Glutamatergic neuron (in vitro differentiated cells): Measurements from ENCODE around the gene AMMECR1. TPM values are rescaled to one million over a fixed set of nuclear protein-coding genes. Genes with fewer than 3 reads are reported as not detected.
"Not testable (repeated sequence)": the region's sequence is repeated elsewhere in the genome, so short reads cannot be mapped to it uniquely, and the experiment has no call there.

Source experiments
- DNase-seq: peaks from one replicate; pipeline ENCODE4 v3.0.0; 2022
- H3K27ac Mint-ChIP-seq: one replicate; pipeline ENCODE4 v1.8.0; 2020; ENCODE audit warnings: mild to moderate bottlenecking, mixed read lengths, inconsistent platforms; ENCODE audit not compliant: unreplicated experiment
- H3K27me3 Mint-ChIP-seq: one replicate; pipeline ENCODE4 v1.8.0; 2020; ENCODE audit warnings: mild to moderate bottlenecking, moderate library complexity, mixed read lengths, inconsistent platforms; ENCODE audit not compliant: unreplicated experiment
- H3K36me3 Mint-ChIP-seq: one replicate; pipeline ENCODE4 v1.8.0; 2020; ENCODE audit warnings: mild to moderate bottlenecking, mixed read lengths, inconsistent platforms; ENCODE audit not compliant: unreplicated experiment
- H3K4me1 Mint-ChIP-seq: one replicate; pipeline ENCODE4 v1.8.0; 2020; ENCODE audit warnings: mild to moderate bottlenecking, low read depth, mixed read lengths, inconsistent platforms; ENCODE audit not compliant: unreplicated experiment
- H3K4me3 Mint-ChIP-seq: one replicate; pipeline ENCODE4 v1.8.0; 2020; ENCODE audit warnings: mild to moderate bottlenecking, mixed read lengths, inconsistent platforms; ENCODE audit not compliant: unreplicated experiment
- H3K9me3 Mint-ChIP-seq: one replicate; pipeline ENCODE4 v1.8.0; 2020; ENCODE audit warnings: mild to moderate bottlenecking, moderate library complexity, mixed read lengths, inconsistent platforms; ENCODE audit not compliant: unreplicated experiment
- CTCF ChIP-seq: fragments of 200-600 bp; sonication (generic); IDR thresholded peaks from one replicate; pipeline ENCODE4 v1.5.0; 2021; ENCODE audit not compliant: partially characterized antibody, unreplicated experiment
- total RNA-seq: library from RNA; stranded (reverse); fragmentation: NEBNext Ultra II Directional; extraction: Animal tissue kit (Norgen Biotek cat#: 25700); gene quantifications from one replicate; pipeline ENCODE4 v1.2.1, GENCODE V29; 2021; ENCODE audit not compliant: unreplicated experiment

Gene AMMECR1
- total RNA-seq, 1 donor from 2014 or later = 2.3 TPM

- H3K27me3 Mint-ChIP-seq = no peaks in the 10 kb centered on the region
- no peaks in the 10 kb centered on the region for H3K36me3 Mint-ChIP-seq
- no peak overlapping the region for H3K4me3 Mint-ChIP-seq
- no peak for DNase-seq
- TF ChIP-seq CTCF = no peak
- no peak overlapping the region for H3K27ac Mint-ChIP-seq
- H3K4me1 Mint-ChIP-seq = no peaks in the 10 kb centered on the region
- no peaks in the 10 kb centered on the region for H3K9me3 Mint-ChIP-seq
These were observed 23.5 kb upstream of the AMMECR1 start for GRCh38 chrX:110341189-110342035.

- Mint-ChIP-seq H3K4me3 (no peak overlapping the region), H3K27me3 (no peaks in the 10 kb centered on the region), H3K9me3 (no peaks in the 10 kb centered on the region), H3K27ac (no peak overlapping the region), H3K36me3 (no peaks in the 10 kb centered on the region), H3K4me1 (no peaks in the 10 kb centered on the region)
- DNase-seq = no peak
- no peak for TF ChIP-seq CTCF
These were observed 21.1 kb upstream of the AMMECR1 start for GRCh38 chrX:110338935-110339334.

GRCh38 chrX:110333458-110333857 is 15.6 kb upstream of the AMMECR1 start:
- not testable (repeated sequence) for DNase-seq, H3K4me1 Mint-ChIP-seq, H3K27me3 Mint-ChIP-seq, H3K4me3 Mint-ChIP-seq, H3K9me3 Mint-ChIP-seq, H3K27ac Mint-ChIP-seq, H3K36me3 Mint-ChIP-seq

- no peaks in the 10 kb centered on the region for H3K9me3 Mint-ChIP-seq
- no peaks in the 10 kb centered on the region for H3K27me3 Mint-ChIP-seq
- no peaks in the 10 kb centered on the region for H3K4me1 Mint-ChIP-seq
- DNase-seq = no peak
- no peaks in the 10 kb centered on the region for H3K36me3 Mint-ChIP-seq
- no peak overlapping the region for H3K27ac Mint-ChIP-seq
- no peak overlapping the region for H3K4me3 Mint-ChIP-seq
- no peak for TF ChIP-seq CTCF
These were observed 13.7 kb upstream of the AMMECR1 start for GRCh38 chrX:110331444-110332030.

- not testable (repeated sequence) for H3K27ac Mint-ChIP-seq
These were observed 10.7 kb upstream of the AMMECR1 start for GRCh38 chrX:110328613-110329012.

GRCh38 chrX:110327336-110327735 is 9.5 kb upstream of the AMMECR1 start:
- H3K27me3 Mint-ChIP-seq = no peaks in the 10 kb centered on the region
- no peak for DNase-seq
- H3K9me3 Mint-ChIP-seq = no peaks in the 10 kb centered on the region
- TF ChIP-seq CTCF = no peak
- H3K4me1 Mint-ChIP-seq = no peaks in the 10 kb centered on the region
- no peak overlapping the region for H3K4me3 Mint-ChIP-seq
- H3K27ac Mint-ChIP-seq = no peak overlapping the region
- no peaks in the 10 kb centered on the region for H3K36me3 Mint-ChIP-seq

More at GRCh38 chrX:110328613-110329012, 10.7 kb upstream of the AMMECR1 start:
- not testable (repeated sequence) for H3K4me1 Mint-ChIP-seq, H3K9me3 Mint-ChIP-seq, DNase-seq, H3K36me3 Mint-ChIP-seq, H3K27me3 Mint-ChIP-seq, H3K4me3 Mint-ChIP-seq
